RWPE1 (cell line): ENCODE data around the gene ZEB2.

Experiments used
- CTCF ChIA-PET: fragments of 350-600 bp; sonication (Branson Sonifier 250); formaldehyde crosslinking; extraction: SDS; loops from one replicate; lab custom pipeline; 2021; lab: Yijun Ruan, JAX
- POLR2A ChIA-PET: fragments of 400-600 bp; formaldehyde crosslinking; extraction: SDS; loops from one replicate; lab custom pipeline; 2020; ENCODE audit warnings: antibody characterized with exemption; ENCODE audit not compliant: low non-redundant PET; lab: Yijun Ruan, JAX
- DNase-seq: peaks from one replicate; pipeline ENCODE4 v3.0.0; 2012; ENCODE audit warnings: low spot score
- H3K27ac ChIP-seq: fragments of 450-650 bp; 2 replicates; pipeline ENCODE4 v1.5.1; 2017
- TF ChIP-seq, protein P1 (sequence below): fragments of 450-650 bp; conservative IDR thresholded peaks from 2 replicates; pipeline ENCODE4 v1.5.1; 2017; ENCODE audit warnings: low read depth, mild to moderate bottlenecking

ZEB2 gene

DNA sequence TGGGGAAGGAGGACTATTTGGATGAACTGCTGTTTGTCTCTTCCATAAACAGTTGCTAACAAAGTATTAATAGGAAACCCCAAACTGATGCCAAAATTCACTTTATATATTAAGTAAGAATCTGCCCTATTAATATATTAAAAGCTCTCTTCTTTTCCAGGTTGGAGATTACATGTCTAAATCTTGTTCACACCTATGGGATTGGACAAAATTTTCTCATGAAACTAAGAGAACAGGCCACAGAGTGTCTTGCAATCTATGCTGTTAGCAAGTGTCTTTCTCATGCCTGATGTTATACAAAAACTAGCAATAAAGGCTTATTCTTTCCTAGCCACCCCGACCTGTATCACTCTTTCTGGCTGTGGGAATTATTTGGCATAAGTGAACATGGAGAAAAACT is 18.3 kb downstream of the ZEB2 start:
- H3K27ac ChIP-seq: no peak overlapping the region
- TF ChIP-seq, protein P1, sequence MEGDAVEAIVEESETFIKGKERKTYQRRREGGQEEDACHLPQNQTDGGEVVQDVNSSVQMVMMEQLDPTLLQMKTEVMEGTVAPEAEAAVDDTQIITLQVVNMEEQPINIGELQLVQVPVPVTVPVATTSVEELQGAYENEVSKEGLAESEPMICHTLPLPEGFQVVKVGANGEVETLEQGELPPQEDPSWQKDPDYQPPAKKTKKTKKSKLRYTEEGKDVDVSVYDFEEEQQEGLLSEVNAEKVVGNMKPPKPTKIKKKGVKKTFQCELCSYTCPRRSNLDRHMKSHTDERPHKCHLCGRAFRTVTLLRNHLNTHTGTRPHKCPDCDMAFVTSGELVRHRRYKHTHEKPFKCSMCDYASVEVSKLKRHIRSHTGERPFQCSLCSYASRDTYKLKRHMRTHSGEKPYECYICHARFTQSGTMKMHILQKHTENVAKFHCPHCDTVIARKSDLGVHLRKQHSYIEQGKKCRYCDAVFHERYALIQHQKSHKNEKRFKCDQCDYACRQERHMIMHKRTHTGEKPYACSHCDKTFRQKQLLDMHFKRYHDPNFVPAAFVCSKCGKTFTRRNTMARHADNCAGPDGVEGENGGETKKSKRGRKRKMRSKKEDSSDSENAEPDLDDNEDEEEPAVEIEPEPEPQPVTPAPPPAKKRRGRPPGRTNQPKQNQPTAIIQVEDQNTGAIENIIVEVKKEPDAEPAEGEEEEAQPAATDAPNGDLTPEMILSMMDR: no peak
- CTCF ChIA-PET: interaction anchor here (0.6 kb wide), 1 partner anchor 11 kb away, joined by 3 read pairs; no protein-coding TSS in a partner anchor
- POLR2A ChIA-PET: no interaction called here
- DNase-seq: no peak

DNA sequence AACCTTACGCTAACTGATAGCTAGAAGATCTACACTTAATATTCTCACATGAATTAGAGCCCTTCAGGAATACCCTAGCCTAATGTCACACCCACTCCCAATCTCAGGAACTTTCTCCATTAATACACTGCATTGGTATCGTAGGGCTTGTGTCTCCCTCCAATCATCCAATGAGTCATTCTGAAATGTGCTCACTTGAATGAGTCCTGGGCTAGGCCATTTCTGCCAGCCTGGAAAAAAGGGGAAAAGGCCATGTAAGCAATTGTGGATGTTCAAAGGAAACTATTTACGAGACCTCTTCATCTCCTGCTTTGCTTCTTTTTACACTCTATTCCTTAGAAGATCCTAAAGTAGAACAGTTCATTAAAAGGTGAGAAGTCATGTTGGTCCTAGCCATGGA is 18.8 kb downstream of the ZEB2 start:
- ChIA-PET CTCF (no interaction called here), POLR2A (no interaction called here)
- TF ChIP-seq, protein P1: no peak

DNA sequence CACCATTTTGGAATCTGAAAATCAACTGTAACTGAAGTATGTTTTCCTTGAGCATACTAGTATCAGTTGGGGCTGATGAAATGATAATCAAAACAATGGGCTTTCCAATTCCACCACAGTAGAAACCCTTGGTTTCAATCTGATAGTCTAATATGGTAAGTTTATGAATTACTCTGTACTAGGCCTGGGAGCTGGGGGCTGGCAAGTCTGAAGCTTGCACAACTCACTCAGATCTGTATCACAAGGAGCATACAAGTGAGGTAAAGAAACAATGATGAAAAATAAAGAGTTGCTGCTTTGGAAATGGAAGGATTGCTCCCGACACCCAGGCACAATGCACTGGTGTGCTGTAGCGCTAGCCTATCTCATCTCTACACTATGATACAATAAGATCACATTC is 19.4 kb downstream of the ZEB2 start:
- ChIA-PET CTCF (no interaction called here), POLR2A (no interaction called here)
- H3K27ac ChIP-seq: no peak overlapping the region
- DNase-seq: no peak
- TF ChIP-seq, protein P1: no peak

More for the DNA sequence above, 18.8 kb downstream of the ZEB2 start:
- DNase-seq: no peak
- H3K27ac ChIP-seq: no peak overlapping the region

DNA sequence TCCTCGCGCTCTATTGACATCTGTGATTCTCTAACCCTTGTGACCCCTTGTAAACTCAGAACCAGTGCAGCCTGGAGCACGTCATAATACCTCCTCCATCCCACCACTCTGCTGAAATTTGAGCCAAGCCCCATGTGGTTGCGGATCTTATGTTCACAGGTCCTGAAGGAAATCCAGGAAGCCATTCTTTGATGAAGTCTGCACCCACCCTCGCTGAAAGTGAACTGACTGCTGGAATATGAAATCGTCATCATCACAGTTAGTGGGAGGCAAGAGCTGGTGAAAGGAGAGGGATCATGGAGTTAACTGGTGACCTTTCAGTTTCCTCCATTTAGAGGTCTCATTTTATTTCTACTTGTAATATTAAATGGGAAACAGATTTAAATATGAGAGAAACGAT is 21.6 kb downstream of the ZEB2 start:
- ChIA-PET CTCF (interaction anchor here (0.6 kb wide), 2 partner anchors 527 to 758 kb away, joined by 3 read pairs; no protein-coding TSS in a partner anchor), POLR2A (no interaction called here)
- TF ChIP-seq, protein P1: no peak
- DNase-seq: no peak
- H3K27ac ChIP-seq: no peak overlapping the region

DNA sequence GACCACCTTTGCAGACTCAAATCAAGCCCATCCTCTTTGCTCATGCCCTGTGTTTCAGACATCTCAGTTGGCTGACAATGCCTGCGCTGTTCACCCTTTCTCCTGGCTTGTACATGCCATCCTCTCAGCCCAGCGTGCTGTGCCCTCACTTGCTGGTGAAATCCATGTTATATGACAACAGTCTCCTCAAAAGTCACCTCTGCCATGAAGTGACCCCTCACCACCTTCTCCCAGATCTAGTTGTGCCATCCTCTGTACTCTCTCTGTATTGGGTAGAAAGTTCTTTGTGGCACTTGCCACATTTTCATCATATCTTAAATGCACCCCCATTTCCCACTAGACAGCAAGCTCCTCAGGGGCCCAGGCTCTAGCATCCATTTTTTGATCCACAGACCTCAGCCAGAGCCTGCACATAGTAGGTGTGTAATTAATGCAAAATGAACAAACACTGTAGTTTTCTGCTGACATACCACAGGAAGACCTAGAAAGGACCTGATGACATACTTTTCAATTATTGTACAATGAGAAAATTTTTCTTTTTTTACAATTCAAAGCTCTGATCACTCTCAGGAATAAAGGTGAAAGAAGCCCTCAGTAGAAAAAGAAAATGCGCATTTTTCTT is 22.8 kb downstream of the ZEB2 start:
- ChIA-PET CTCF (no interaction called here), POLR2A (no interaction called here)
- DNase-seq: no peak
- TF ChIP-seq, protein P1: no peak
- no peak overlapping the region for H3K27ac ChIP-seq

DNA sequence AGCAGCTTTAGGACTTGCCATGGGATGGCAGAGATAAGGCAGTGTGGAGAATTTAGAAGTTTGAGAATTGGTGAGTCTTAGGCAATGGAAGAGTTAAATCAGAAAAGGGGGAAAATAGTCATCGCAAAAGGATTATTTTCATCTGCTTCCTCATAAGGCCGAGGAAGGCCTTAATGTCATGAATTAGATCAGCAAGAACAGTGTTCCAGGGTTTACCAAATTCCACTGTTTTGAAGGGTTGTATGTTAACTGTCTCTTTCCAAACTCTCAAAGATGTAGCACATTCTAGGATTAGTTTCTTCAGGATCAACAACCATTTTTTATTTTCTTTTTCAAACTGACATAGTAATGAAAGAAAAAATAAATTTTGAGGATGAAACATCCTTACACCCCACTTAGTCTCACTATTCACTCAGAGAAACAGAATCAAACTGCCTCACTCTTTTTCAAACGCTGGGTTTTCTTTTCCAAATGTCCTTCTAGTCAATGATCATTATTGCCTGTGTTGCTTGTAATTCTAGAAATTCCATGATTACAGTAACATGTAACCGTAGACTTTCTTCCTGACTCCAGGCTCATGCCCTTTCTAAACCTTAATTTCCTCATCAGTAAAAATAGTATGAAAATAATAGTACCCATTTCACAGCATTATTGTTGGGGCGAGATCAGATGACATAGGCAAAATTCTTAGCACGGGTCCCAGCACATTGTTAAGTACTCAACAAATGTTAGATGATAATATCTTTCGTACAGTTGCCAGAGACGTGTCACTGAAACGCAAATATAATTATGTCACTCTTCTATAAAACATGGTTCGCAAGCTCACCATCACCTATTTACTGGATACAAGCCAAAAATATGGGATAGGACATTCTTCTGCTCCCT is 23.6 kb downstream of the ZEB2 start:
- TF ChIP-seq, protein P1: no peak
- POLR2A ChIA-PET: no interaction called here
- DNase-seq: no peak
- H3K27ac ChIP-seq: no peak overlapping the region
- CTCF ChIA-PET: no interaction called here
